ENCODE results near the gene KIF17. TPM values are rescaled to one million over a fixed set of nuclear protein-coding genes. Genes with fewer than 3 reads are reported as not detected.

KIF17 gene
- total and polyA plus RNA-seq, 2 of the 4 experiments (the other 2 are of a cell fraction) = 4.5 to 5.7 TPM

GRCh38 chr1:20678599-20678998 is 39.2 kb downstream of the KIF17 start:
- no TSS peak for BruUV-seq (replicated peaks)
- in situ Hi-C loops (cut with MboI; ENCODE audit: low sequenced_read_pairs) (loop anchor here (25.0 kb wide), 1 partner anchor 684 kb away; no protein-coding TSS in a partner anchor), intact Hi-C loops (cut with micrococcal nuclease) (no loop called here), dilution Hi-C loops (cut with HindIII; ENCODE audit: low sequenced_read_pairs, unreplicated experiment) (no loop called here)
- Histone ChIP-seq H4K20me1 (ENCODE audit: insufficient read depth, low read length) (no peaks in the 10 kb centered on the region), H4K5ac (ENCODE audit: low read depth, low read length) (no peak overlapping the region), H3K27ac (ENCODE audit: insufficient read depth, low read length) (no peak overlapping the region), H3K9ac (ENCODE audit: low read depth, low read length) (no peak overlapping the region), H3K27me3 (ENCODE audit: control insufficient read depth, insufficient read depth, low read length) (no peaks in the 10 kb centered on the region), H3K9me3 (ENCODE audit: control insufficient read depth, insufficient read depth, low read length) (no peaks in the 10 kb centered on the region), H3K18ac (ENCODE audit: low read depth, low read length) (no peak overlapping the region), H3K4ac (ENCODE audit: low read depth, low read length) (no peak overlapping the region), H3K9me1 (ENCODE audit: insufficient read depth, low read length) (no peaks in the 10 kb centered on the region), H2AFZ (replicated peaks; ENCODE audit: low read length, poor library complexity) (no peak overlapping the region), H2BK20ac (ENCODE audit: low read depth, low read length) (no peak overlapping the region), H4K8ac (ENCODE audit: low read depth in 2 of 2, low read length in 2 of 2) (no peak overlapping the region), H3K36me3 (ENCODE audit: control insufficient read depth, insufficient read depth, low read length) (peaks cover 3% of the 10 kb centered on the region; the same call in 1 of the 2 replicates), H4K91ac (ENCODE audit: insufficient read depth, low read depth, low read length) (no peak overlapping the region), H3K4me3 (ENCODE audit: insufficient read depth, low read depth, low read length) (no peak overlapping the region), H2AK5ac (ENCODE audit: low read depth, low read length) (no peak overlapping the region), H2BK5ac (ENCODE audit: low read depth, low read length, poor library complexity, severe bottlenecking) (no peak overlapping the region), H2BK120ac (ENCODE audit: low read depth, low read length) (no peak overlapping the region), H3K79me1 (ENCODE audit: low read depth in 1 of 2, low read length in 2 of 2) (no peaks in the 10 kb centered on the region), H3K4me2 (ENCODE audit: low read depth, low read length) (no peak overlapping the region), H3K23ac (ENCODE audit: low read depth, low read length) (no peak overlapping the region), H3K14ac (replicated peaks; ENCODE audit: low read depth, low read length) (no peak overlapping the region), H2AK9ac (replicated peaks; ENCODE audit: low read depth, low read length, poor library complexity) (no peak overlapping the region), H2BK15ac (ENCODE audit: low read depth, low read length) (no peak overlapping the region), H3K56ac (ENCODE audit: extremely low read depth, insufficient read depth, low read length) (no peak overlapping the region), H3K4me1 (ENCODE audit: control insufficient read depth, insufficient read depth, low read length) (no peaks in the 10 kb centered on the region)
- ATAC-seq (ENCODE audit: low read depth) (no peak), DNase-seq (no peak)
- ChIA-PET CTCF (no interaction called here), POLR2A (ENCODE audit: unreplicated experiment) (no interaction called here)
- WGBS, 2 experiments (ENCODE audit: extremely low coverage in 2 of 2, insufficient read length in 1 of 2) = 73% methylated on average over 2 of the region's 6 CpGs; no CpG with 5 or more reads in 1 of the 2 experiments
- TF ChIP-seq SMC3 (IDR thresholded peaks at IDR 0.05; ENCODE audit: low read depth, low read length) (no peak), MXI1 (IDR thresholded peaks at IDR 0.05; ENCODE audit: borderline replicate concordance, low read depth, low read length) (no peak), CTCF (conservative IDR thresholded peaks at IDR 0.05; ENCODE audit: low read depth, low read length) (no peak), RCOR1 (IDR thresholded peaks at IDR 0.05; ENCODE audit: insufficient replicate concordance, low read length) (no peak), NFE2L2 (IDR thresholded peaks at IDR 0.05; ENCODE audit: low read depth, low read length) (no peak), MAZ (IDR thresholded peaks at IDR 0.05; ENCODE audit: borderline replicate concordance, low read depth, low read length) (no peak), RAD21 (IDR thresholded peaks at IDR 0.05; ENCODE audit: low read length) (no peak), POLR2A (IDR thresholded peaks at IDR 0.05; ENCODE audit: low read depth, low read length) (no peak), FOS (IDR thresholded peaks at IDR 0.05; ENCODE audit: low read depth, low read length) (no peak), ELK1 (IDR thresholded peaks at IDR 0.05; ENCODE audit: borderline replicate concordance, low read depth, low read length) (no peak)

Data from IMR-90 (cell line).